HPDE6-E6E7 (cell line): Measurements from ENCODE around the gene MCF2L2.
"Not testable (repeated sequence)": the region's sequence is repeated elsewhere in the genome, so short reads cannot be mapped to it uniquely, and the experiment has no call there.

Experiments used
- DNase-seq: peaks from one replicate; pipeline ENCODE4 v3.0.0; 2011; ENCODE audit warnings: missing footprints; ENCODE audit errors: extremely low spot score

Gene MCF2L2

DNA sequence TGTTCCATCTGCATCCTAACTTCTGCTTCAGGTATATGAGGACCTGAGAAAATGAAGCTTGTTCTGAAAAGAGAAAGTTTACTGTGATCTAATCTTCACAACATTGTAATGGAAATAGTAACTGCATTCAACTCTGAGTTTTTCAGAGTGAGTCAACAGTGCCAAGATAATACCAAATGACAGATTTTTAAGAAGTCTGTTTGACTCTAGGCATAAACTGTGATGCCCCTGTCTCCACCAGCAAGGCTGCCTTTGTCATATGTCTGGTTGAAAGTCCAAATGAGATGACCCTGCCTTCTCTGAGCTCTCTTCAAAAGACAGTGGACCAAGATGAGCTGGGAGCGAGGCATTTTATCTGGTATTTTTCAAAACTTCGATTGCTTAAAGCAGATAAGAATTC, 220.2 kb downstream of the MCF2L2 start:
- no peak for DNase-seq

DNA sequence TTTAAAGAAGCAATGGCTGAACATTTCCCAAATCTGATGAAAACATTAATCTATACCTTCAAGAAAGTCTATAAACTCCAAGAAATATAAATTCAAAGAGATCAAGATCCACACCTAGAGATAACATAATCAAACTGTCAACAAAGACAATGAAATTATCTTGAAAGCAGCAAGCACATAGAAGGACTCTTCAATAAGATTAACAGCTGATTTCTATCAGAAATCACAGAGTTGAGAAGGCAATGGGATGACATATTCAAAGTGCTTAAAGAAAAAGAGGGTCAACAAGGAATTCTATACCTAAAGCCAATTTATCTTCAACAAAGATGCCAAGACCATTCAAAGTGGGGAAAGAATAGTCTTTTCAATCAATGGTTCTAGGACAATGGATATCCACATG, 224.7 kb downstream of the MCF2L2 start:
- no peak for DNase-seq

DNA sequence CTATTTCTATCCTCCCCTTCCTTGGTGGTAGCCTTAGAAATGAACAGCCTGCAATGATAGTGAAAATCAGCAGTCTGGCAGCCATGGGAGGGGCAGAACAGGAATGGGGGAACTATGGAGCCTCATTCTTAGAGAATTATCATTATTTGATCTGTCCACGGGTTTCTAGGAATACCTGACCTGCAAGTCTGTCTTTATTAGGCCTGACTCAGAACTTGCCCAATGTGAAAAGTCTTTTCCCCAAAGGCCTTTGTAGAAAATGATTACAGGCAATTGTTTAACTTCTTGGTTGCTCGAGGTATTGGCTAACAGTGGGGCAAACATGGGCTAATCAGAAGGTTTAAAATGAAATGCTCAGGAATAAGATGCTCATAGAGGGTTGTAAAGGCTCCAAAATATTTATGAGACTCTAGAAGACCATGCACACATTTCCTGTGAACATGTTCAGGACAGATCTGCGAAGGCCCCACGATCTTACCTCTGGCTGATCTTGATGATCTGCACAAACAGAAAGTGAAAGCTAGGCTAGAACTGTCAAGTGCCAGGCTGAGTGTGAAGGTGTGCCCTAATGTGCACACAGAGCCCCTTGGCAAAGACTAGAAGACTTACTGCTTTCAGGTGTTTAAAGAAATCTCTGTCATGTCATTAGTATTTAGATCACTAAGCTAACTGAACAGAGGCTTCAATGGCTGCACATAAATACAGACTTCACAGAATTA, 226.3 kb downstream of the MCF2L2 start:
- DNase-seq, result no peak

DNA sequence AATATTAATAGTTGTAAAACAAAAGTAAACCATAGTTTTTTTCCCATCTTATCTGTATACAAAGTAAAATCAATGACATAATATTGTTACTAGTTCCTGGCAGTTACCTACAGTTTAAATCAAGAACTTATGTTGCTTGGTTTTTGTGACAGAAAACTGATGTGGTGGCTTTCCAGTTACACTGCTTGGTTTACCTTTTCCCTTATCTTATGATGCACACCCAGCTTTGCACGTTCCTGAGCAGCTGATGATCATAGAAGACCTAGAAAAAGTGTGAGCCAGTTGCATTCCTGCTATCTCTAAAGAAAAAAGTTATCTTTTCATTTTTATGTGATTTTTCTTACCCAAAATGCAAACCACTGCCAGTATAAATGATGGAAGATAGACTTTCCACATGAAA, 229.5 kb downstream of the MCF2L2 start:
- no peak for DNase-seq

DNA sequence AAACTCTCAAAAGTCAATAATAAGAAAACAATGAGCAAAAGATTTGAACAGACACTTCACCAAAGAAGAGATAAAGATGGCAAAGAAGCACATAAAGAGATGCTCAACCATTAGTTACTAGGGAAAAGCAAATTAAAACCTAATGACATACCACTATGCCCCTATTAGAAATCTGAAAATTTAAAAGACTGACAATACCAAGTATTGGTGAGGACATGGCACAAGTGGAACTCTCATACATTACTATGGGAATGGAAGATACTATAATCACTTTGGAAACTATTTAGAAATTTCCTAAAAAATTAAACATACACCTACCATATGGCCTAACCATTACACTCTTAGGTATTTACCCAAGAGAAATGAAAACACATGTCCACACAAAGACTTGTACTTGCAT, 230.7 kb downstream of the MCF2L2 start:
- no peak for DNase-seq

DNA sequence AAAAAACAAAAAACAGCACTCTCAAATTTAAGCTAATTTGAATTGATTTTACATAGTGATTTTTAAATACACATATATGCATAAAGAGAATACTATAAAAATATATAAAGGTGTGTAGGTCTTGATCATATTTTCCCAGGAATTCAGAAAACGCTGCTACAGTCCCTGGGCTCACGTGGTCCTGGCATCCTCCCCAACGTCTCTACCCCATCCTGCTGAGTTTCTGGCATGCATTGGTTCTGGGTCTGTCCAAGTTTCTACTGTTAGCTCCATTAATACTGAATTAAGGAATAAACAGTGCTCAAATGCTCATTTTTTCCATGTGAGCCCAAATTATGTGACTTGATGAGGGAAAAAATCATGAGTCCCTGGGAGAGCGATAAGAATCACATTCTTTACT, 233.2 kb downstream of the MCF2L2 start:
- DNase-seq, result no peak

DNA sequence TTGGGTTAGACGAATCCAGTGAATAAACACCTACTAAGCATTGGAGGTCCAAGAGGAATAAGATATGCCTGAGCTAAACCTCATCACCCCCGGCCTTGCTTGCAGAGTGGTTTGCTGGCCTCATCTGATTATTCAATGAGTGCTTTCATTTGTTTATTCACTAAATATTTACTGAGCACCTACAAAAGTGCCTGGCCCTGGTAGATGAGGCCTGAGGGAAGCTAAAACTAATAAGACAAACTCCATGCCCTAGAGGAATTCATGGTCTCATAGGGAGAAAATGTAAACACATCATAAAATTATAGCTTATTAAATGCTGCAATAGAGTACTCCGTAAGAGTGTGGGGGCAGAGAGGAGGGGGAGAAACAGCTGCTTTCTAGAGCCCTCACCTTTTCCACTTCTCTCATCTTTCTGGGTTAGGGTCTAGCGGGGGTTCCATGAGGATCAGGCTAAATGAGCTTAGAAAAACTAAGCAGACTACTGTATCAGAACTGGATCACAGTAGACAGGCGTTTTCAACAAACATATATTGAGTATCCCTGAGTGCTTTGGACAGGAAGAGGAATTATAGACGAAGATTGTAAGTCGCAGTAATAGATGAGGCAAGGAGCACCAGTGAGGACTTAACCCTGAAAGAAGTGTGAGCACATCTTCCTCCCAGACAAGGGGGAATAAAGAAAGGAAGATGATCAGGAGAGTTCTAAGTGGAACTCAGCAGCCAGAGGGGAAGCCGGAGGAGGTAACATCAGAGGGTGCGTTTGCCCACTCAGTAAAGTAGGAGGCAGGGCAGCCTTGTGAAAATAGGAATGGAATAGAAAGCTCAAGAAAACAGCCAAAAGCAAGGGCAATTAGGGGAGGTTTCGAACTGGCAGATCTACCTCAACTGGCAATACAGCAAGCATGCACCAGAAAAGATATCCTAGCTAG, 234.4 kb downstream of the MCF2L2 start:
- DNase-seq, result no peak

DNA sequence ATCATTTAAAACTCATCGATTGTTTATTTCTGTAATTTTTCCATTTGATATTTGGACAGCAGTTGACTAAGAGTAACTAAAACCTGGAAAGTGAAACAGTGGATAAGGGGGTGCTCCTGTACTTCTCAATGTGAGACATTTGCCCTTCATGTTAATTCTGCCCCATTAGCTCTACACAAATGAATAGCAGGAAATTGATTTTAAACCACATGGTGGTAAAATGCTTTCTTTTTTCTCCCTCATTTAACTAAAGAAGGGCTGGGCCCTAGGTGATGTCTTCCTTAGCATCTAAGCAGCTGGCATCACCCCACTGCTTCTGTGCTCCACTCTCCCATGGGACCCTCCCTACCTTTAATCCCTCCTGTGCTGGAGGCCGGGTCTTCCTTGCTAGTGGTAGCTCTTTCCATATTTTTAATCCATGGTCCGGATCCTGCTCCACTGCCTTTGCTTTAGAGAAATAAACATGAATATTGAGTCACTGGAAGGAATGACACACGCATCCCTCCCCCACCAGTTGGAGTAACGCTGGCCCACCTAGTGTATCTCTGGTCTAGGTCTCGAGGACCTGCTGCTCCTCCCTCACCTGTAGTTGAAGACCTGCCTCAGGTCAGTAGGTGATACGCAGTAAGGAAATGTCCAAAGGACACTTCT, 235.6 kb downstream of the MCF2L2 start:
- DNase-seq, result no peak

DNA sequence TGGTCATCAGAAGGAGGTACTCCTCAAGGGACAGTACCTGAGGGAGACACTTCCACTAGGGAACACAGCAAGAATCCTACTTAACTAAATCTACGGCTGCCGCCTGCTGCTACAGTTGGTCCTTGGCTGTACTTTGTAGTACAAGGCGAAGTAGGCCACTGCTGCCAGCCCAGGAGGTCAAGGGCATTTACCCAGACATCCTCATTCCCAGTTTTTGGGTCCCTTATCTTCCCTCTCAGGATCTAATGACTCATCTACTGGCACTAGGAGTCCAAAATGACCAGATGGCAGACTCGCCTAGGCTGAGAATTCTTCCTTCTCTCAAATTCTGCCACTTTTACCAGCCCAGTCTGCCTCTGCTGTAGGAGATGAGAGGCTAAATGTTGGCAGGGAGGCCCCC, 238.8 kb downstream of the MCF2L2 start:
- DNase-seq, result no peak

DNA sequence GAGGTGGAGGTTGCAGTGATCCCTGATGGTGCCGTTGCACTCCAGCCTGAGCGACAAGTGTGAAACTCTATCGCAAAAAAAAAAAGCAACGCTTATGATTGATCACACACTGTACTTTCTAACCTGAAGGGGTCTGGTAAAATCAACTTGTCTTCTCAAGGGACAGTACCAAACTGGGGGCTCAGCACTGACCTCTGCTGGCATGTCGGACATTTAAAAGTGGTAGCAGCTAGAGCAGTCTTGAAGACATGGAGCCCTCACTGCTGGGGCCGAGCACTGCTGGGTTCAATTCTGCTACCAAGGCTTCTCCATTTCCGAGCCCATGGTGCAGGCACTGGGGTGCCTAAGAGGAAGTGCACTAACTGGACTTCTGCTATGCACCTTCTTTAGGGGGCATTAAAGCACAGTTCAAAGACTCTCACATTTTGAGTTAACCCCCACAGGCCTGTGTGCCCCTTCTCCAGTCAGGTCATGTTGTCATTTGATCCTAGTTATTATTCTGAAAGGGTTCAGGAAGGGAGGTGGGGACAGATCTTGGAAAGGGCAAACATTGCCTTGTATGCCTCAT, 239.4 kb downstream of the MCF2L2 start:
- no peak for DNase-seq

DNA sequence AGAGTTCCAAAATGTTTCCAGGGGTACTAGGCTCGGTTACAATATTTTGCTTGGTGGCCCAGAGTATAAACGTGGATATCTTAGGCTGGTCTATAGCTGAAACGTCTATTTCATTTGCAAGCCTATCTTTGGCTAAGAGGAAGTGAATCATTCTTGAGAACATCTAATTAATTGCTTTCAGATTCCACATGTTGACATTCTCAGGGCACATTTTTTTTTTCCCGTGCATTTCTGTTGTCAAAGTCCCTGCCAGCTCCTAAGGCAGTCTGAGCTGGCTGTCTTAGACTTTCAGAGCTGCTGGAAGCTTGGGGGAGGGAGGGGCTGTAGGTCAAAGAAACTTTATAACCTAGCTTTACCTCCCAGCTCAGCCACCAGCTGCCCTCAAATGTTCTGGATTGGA, 242.7 kb downstream of the MCF2L2 start:
- DNase-seq, result no peak

DNA sequence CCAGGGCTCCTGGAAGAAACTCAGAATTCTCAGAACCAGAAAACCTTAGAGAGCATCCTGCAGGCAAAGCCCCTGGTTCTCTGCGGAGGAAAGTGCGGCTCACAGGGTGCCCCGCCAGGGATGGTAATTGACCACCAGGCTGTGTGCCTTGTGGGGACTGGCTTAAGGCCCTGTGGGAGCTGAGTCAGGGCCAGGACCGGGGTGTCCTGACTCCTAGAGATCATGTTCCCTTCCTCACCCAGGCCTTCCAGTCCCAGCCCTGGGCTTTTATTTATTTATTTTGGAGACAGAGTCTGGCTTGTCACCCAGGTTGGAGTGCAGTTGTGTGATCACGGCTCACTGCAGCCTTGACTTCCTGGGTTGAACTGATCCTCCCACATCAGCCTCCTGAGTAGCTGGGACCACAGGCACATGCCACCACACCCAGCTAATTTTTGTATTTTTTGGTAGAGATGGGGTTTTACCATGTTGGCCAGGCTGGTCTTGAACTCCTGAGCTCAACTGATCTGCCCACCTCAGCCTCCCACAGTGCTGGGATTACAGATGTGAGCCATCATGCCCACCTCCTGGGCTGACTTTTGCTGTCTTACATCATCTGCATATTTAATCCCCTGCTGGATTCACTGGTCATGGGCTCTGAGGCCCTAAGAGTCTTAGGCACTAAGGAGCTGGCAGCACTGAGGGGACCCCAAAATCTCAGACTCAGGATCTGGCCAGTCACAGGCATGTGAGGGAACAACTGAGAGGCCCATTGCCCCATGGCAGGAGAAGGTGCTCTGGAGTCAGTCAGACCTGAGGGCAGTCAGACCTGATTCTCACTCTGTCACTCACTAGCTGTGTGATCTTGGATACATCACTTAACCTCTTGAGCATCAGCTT, 245.4 kb downstream of the MCF2L2 start:
- DNase-seq, result no peak

DNA sequence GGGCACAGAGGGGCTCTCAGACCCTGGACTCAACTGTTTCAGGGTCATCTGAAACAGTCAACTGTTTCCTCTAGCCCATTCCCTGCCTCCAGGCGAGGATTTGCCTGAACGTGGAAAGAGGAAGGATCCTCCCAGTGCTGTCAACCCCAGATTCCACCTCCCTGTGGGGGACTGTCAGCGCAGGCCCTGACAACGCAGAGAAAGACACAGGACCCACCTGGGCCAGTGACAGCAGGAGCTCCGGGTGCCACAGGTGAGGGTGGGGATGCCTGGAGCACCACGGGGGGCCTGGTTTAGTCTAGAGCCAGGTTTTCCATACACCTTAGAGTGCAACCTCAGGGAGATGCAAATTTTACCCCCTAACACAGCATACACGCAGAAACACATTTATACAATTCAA, 246.3 kb downstream of the MCF2L2 start:
- no peak for DNase-seq

DNA sequence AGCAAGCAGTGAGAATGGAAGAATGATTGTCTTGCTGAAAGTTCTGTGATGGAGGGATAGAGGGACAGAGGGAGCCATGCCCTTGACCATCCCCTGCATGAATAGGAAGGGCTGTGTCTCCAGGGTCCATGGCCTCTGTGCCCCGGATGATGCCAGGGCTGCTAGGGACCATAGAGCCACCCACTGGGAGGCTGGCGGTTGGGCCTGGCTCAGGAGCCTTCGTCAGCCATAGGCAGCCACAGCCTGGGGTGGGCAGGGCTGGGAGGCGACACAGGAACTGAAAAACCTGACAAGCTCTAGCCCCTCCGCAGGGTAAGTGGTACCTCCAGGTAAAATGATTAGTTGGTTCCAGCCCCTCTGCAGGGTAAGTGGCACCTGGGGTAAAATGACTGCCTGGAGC, 246.8 kb downstream of the MCF2L2 start:
- no peak for DNase-seq

DNA sequence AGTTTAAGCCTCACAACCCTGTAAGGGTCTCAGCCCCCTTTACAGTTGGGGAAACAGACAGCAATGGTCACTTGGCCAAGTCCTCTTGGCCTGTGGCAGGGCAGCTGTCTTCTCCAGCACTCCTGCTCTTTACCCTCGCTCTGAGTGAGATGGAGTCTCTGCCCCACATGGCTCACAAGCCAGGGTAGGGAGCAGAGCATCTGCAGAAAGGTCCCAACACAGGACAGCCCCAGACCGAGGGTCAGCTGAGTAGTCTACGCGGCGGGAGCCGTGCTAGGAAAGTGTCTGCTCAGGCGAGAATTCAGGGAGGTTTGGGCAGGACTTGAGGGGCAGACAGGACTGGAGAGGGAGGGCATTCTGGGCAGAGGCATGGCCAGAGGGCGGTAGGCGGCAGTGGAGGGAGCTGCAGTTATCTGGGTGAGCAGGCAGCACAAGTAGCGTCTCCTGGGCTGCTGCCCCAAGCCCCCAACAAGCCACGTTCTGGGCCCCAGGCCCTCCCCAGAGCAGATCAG, 247.6 kb downstream of the MCF2L2 start:
- no peak for DNase-seq

DNA sequence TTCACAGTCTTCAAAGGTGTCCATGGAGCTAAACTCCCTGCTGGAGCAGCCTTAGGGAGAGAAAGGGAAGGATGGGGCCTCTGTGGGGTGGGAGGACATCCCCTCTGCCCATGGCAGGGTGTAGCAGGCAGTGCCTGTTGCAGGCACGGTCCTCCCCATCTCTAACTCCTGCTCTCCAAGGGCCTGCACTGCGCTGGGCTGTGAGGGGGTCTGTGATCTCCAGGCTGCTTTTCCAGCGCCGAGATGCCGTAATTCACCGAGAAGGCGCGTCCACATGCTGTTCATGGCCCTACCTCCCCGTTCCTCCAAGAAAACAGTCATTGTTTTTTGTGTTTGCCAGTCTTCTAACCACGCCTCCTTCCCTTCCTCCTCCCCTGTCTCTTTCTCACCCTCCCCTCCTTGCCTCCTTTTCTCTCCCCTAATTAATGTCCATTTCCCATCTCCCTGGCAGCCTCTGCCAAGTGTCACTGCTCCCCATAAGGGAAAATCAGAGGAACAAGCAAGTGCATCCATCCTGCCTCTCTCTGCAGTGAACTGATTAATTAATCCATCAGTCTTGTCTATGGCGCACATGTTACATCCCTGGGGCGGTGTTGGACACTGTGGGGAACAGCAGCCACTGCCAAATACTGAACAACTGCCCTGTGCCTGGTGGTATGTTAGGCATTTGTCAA, 248.2 kb downstream of the MCF2L2 start:
- no peak for DNase-seq

DNA sequence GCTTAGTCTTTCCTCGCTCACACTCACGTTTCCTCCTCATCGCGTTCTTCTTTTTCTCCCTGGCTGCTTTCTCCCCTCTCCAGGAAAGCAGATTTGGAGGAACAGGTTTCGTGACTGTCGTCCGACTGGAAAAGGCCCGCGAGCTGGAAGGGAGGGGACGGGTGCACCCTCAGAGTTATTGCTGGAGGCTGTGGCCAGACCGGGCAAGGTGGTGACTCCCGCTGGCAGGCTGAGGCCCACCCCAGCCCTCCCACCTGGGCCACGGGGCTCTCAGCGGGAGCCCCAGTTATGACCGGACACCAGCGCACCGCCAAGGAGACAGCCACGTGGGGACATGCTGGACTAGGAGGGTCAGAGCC, 248.9 kb downstream of the MCF2L2 start:
- DNase-seq, result not testable (repeated sequence)

DNA sequence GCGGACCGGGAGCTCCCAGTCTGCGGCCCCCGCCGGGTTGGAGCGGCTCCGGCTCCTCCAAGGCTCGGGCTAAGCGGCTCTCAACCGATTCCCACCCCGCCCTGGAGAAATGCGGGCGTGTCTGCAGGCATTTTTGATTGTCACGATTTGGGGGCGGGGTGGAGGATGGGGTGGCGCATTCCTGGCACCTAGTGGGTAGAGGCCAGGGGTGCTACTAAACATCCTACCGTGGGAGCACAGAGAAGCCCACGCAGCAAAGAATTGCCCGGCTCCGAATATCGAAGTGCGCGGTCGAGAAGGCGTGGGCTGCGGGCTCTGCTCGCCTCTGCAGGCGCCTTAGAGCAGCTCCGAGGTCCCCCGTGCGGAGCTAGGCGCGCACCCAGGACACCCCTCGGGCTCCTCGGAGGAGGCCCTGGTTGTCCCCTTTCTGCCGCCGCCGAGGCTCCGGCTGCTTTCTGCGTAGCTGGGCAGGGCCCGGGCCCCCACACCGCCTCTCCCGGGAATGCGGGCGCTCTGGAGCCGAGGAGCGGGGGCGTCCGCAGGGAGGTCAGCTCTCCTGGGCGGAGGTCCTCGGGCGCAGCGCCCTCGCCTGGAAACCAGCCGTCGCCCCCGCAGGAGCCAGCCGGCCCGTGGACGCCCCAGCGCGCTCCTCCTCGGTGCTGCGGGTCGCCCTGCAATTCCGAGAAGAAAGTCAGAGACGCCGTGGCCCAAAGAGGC, 249.4 kb downstream of the MCF2L2 start:
- peak; percentile 51 for DNase-seq

DNA sequence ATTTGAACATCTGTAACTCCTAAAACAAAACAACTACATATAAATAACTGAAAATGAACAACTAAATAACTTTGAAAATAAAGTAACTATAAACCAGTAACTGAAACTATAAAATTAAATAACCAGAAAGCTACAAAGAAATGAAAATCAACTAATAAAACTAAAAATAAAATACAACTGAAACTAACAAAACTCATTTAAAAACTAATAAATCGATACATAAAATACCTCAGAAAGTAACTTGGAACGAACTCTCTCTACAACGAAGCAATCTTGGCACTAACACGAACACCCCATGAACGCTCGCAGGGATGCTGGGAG, 249.9 kb downstream of the MCF2L2 start:
- DNase-seq, result no peak

DNA sequence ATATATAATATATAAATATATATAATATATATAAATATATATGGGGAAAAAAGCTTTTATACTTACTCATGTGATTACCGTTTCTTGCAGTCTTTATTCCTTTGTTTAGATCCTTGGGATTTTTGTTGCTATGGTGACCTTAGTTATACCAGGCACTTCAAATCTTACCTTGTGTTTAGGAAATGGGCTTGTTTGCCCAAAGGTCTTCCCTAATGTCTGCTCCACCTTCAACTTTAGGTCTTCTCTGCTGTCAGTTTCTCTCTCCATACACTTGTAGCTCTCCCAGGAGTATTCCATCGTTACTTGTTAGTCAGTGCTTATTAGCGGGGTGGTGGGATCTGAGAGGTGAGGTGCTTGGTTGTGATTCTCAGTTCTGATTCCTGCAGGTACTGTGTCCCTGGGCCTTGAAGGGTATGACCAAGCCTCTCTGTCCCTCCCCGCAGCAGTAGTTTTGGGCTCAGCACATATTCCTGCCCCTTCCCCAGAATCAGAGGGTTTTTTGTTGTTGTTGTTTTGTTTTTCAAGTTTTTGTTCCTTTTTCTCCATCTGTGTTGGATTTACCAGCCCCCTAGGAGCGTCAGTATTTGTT, 256.3 kb downstream of the MCF2L2 start:
- no peak for DNase-seq
